Measurements from ENCODE around the gene HOXC5.

The HOXC5 gene

DNA sequence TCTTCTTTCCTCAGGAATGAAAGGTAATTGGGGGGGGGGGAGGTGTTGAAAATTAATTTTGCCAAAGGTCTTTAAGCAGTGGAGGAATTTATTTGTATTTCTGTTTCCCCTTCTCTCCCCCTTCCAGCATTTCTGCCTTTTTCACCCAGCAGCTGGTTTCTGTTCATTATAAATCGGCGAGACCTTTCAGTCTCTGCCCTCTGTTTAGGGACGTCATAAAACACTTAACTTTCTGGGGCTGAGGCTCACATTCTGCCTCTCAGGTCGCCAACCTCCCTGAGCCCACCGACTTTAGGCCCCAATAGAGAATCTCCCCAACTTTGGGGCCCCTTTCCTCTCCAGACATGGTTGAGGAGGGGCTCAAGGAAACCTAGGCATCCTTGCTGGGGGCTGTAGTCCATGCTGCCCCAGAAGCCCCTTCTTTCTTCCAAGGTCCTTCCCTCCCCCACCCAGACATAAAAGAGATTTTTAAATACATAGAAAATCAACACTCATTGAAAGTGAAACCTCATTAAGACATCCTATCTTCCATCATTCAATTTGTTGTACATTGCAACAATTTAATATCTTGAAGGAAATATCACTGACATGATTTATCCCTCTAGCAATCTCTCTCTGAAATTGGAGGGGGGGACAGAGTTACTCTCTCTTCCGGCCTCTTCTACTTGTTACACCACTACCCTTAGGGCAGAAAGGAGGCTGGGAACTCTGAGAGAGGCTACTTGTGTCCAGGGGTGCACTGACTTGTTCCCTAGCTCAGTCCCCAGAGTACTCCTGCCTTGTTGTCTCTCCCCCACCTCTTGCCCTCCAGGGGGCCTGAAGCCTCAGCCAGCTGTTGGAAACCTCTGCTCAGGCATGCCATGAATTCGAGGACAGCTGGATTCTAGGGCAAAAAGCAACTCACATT lies 7.1 kb upstream of the HOXC5 start:
- DNase-seq (ENCODE audit: low spot score) = no peak
- no peak for TF ChIP-seq CTCF (IDR thresholded peaks at IDR 0.05; ENCODE audit: borderline replicate concordance, control extremely low read depth, extremely low read depth, insufficient read depth, missing control alignments)
- in situ Hi-C loops (cut with MboI; ENCODE audit: low sequenced_read_pairs, unreplicated experiment) = loop anchor here (10.0 kb wide), 1 partner anchor 169 kb away; no protein-coding TSS in a partner anchor

- no peak for TF ChIP-seq CTCF (IDR thresholded peaks at IDR 0.05; ENCODE audit: borderline replicate concordance, control extremely low read depth, extremely low read depth, insufficient read depth, missing control alignments)
- in situ Hi-C loops (cut with MboI; ENCODE audit: low sequenced_read_pairs, unreplicated experiment) = loop anchor here (10.0 kb wide), 1 partner anchor 168 kb away; no protein-coding TSS in a partner anchor
- DNase-seq (ENCODE audit: low spot score) = no peak
Measured at GRCh38 chr12:54026640-54027441, 6.0 kb upstream of the HOXC5 start.

DNA sequence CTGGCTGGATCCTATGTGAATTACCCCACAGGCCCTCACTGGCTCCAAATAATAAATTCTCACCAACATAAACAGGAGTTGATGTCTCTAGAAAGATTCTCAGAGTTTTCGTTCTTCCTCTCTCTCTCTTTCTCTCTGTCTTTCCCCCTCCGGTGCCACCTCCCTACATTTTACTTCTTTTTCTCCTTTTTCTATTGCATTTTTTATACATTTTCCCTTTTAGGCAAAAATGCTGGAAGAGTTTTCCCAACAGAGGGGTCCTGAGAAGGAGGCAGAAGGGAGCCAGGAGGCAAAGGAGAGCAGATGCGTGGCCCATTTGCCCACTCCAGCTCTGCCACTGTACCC lies 5.4 kb upstream of the HOXC5 start:
- no peak for DNase-seq (ENCODE audit: low spot score)
- no peak for TF ChIP-seq CTCF (IDR thresholded peaks at IDR 0.05; ENCODE audit: borderline replicate concordance, control extremely low read depth, extremely low read depth, insufficient read depth, missing control alignments)
- in situ Hi-C loops (cut with MboI; ENCODE audit: low sequenced_read_pairs, unreplicated experiment) = loop anchor here (10.0 kb wide), 1 partner anchor 167 kb away; no protein-coding TSS in a partner anchor

GRCh38 chr12:54028314-54029201 lies 4.3 kb upstream of the HOXC5 start, which contains the start of gene HOXC6:
TSS of gene HOXC6 (plus strand) at chr12:54028440. CDS start at chr12:54028522, 82 bp downstream.
- in situ Hi-C loops (cut with MboI; ENCODE audit: low sequenced_read_pairs, unreplicated experiment) = loop anchor here (10.0 kb wide), 1 partner anchor 166 kb away; no protein-coding TSS in a partner anchor
- no peak for DNase-seq (ENCODE audit: low spot score)

DNA sequence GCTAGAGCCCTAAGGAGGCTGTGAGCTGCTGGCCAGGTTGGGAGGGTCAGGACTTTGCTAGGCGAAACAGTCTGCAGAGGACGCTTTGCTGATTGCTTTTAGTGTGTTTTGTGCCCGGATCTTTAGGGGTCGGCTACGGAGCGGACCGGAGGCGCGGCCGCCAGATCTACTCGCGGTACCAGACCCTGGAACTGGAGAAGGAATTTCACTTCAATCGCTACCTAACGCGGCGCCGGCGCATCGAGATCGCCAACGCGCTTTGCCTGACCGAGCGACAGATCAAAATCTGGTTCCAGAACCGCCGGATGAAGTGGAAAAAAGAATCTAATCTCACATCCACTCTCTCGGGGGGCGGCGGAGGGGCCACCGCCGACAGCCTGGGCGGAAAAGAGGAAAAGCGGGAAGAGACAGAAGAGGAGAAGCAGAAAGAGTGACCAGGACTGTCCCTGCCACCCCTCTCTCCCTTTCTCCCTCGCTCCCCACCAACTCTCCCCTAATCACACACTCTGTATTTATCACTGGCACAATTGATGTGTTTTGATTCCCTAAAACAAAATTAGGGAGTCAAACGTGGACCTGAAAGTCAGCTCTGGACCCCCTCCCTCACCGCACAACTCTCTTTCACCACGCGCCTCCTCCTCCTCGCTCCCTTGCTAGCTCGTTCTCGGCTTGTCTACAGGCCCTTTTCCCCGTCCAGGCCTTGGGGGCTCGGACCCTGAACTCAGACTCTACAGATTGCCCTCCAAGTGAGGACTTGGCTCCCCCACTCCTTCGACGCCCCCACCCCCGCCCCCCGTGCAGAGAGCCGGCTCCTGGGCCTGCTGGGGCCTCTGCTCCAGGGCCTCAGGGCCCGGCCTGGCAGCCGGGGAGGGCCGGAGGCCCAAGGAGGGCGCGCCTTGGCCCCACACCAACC lies 3.1 kb upstream of the HOXC5 start:
- no peak for TF ChIP-seq CTCF (IDR thresholded peaks at IDR 0.05; ENCODE audit: borderline replicate concordance, control extremely low read depth, extremely low read depth, insufficient read depth, missing control alignments)
- in situ Hi-C loops (cut with MboI; ENCODE audit: low sequenced_read_pairs, unreplicated experiment) = loop anchor here (10.0 kb wide), 1 partner anchor 165 kb away; no protein-coding TSS in a partner anchor
- DNase-seq (ENCODE audit: low spot score) = no peak

More at GRCh38 chr12:54028314-54029201, 4.3 kb upstream of the HOXC5 start, which contains the start of gene HOXC6:
- TF ChIP-seq CTCF (IDR thresholded peaks at IDR 0.05; ENCODE audit: borderline replicate concordance, control extremely low read depth, extremely low read depth, insufficient read depth, missing control alignments) = no peak
